Measurements from ENCODE around the gene SLC12A8.

SLC12A8 gene

GRCh38 chr3:125212509-125213363, at the start of gene SLC12A8:
TSS of gene SLC12A8 (minus strand) at chr3:125212748. CDS start at chr3:125211349, 1,399 bp downstream.
- no peak for DNase-seq

- DNase-seq: no peak
These were observed 49.6 kb upstream of the SLC12A8 start for GRCh38 chr3:125262161-125262560.

- no peak for DNase-seq
These were observed 48.5 kb upstream of the SLC12A8 start for GRCh38 chr3:125261031-125261430.

GRCh38 chr3:125260158-125260557, 47.6 kb upstream of the SLC12A8 start:
- no peak for DNase-seq

GRCh38 chr3:125257536-125257935, 45.0 kb upstream of the SLC12A8 start:
- no peak for DNase-seq

GRCh38 chr3:125256675-125257074, 44.1 kb upstream of the SLC12A8 start:
- no peak for DNase-seq

- DNase-seq: no peak
These were observed 38.4 kb upstream of the SLC12A8 start for GRCh38 chr3:125250973-125251372.

- no peak for DNase-seq
These were observed 33.7 kb upstream of the SLC12A8 start for GRCh38 chr3:125246237-125246636.

- DNase-seq: no peak
These were observed 33.0 kb upstream of the SLC12A8 start for GRCh38 chr3:125245521-125245920.

GRCh38 chr3:125240496-125240895, 27.9 kb upstream of the SLC12A8 start:
- no peak for DNase-seq

- DNase-seq: no peak
These were observed 26.7 kb upstream of the SLC12A8 start for GRCh38 chr3:125239266-125239665.

- no peak for DNase-seq
These were observed 26.2 kb upstream of the SLC12A8 start for GRCh38 chr3:125238759-125239158.

- DNase-seq: no peak
These were observed 23.9 kb upstream of the SLC12A8 start for GRCh38 chr3:125236331-125236903.

GRCh38 chr3:125234831-125235230, 22.3 kb upstream of the SLC12A8 start:
- no peak for DNase-seq

GRCh38 chr3:125232401-125232800, 19.9 kb upstream of the SLC12A8 start:
- DNase-seq: no peak

GRCh38 chr3:125231895-125232294, 19.3 kb upstream of the SLC12A8 start:
- DNase-seq: no peak

GRCh38 chr3:125229707-125230106, 17.2 kb upstream of the SLC12A8 start:
- DNase-seq: no peak

GRCh38 chr3:125229168-125229567, 16.6 kb upstream of the SLC12A8 start:
- DNase-seq: no peak

GRCh38 chr3:125221831-125222230, 9.3 kb upstream of the SLC12A8 start:
- no peak for DNase-seq

GRCh38 chr3:125220727-125221429, 8.3 kb upstream of the SLC12A8 start:
- no peak for DNase-seq

- DNase-seq: no peak
These were observed 7.6 kb upstream of the SLC12A8 start for GRCh38 chr3:125220183-125220582.

- no peak for DNase-seq
These were observed 6.7 kb upstream of the SLC12A8 start for GRCh38 chr3:125219261-125219701.

GRCh38 chr3:125214738-125215137, 2.2 kb upstream of the SLC12A8 start:
- DNase-seq: no peak
